Measurements from ENCODE around the gene C5.

- TF ChIP-seq CTCF (IDR thresholded peaks at IDR 0.05; ENCODE audit: low read length), result no peak
- no peak for TF ChIP-seq EZH2 (optimal IDR thresholded peaks at IDR 0.05; ENCODE audit: low read depth, low read length)
- TF ChIP-seq EZH2phosphoT487 (IDR thresholded peaks at IDR 0.05; ENCODE audit: low read length), result no peak
Measured at GRCh38 chr9:121095057-121095456, 45.0 kb upstream of the C5 start.

Measured in MM.1S (cell line).